ENCODE data around the gene PLCB1.
"Not testable (repeated sequence)": the region's sequence is repeated elsewhere in the genome, so short reads cannot be mapped to it uniquely, and the experiment has no call there.

The PLCB1 gene

GRCh38 chr20:8801686-8802085 lies 669.6 kb downstream of the PLCB1 start:
- no peak for DNase-seq (ENCODE audit: extremely low read depth in 1 of 2, low read depth in 1 of 2)

GRCh38 chr20:8803065-8803464 lies 671.0 kb downstream of the PLCB1 start:
- DNase-seq (ENCODE audit: extremely low read depth in 1 of 2, low read depth in 1 of 2): no peak

GRCh38 chr20:8803941-8804340 lies 671.9 kb downstream of the PLCB1 start:
- no peak for DNase-seq (ENCODE audit: extremely low read depth in 1 of 2, low read depth in 1 of 2)

GRCh38 chr20:8805737-8806442 lies 673.8 kb downstream of the PLCB1 start:
- no peak for DNase-seq (ENCODE audit: extremely low read depth in 1 of 2, low read depth in 1 of 2)

- no peak for DNase-seq (ENCODE audit: extremely low read depth in 1 of 2, low read depth in 1 of 2)
These were observed 675.6 kb downstream of the PLCB1 start for GRCh38 chr20:8807480-8808201.

GRCh38 chr20:8808202-8808535 lies 676.1 kb downstream of the PLCB1 start:
- no peak for DNase-seq (ENCODE audit: extremely low read depth in 1 of 2, low read depth in 1 of 2)

- no peak for DNase-seq (ENCODE audit: extremely low read depth in 1 of 2, low read depth in 1 of 2)
These were observed 677.3 kb downstream of the PLCB1 start for GRCh38 chr20:8809107-8809953.

GRCh38 chr20:8811801-8812594 lies 679.9 kb downstream of the PLCB1 start:
- no peak for DNase-seq (ENCODE audit: extremely low read depth in 1 of 2, low read depth in 1 of 2)

- no peak for DNase-seq (ENCODE audit: extremely low read depth in 1 of 2, low read depth in 1 of 2)
These were observed 680.8 kb downstream of the PLCB1 start for GRCh38 chr20:8812817-8813216.

GRCh38 chr20:8815208-8815607 lies 683.1 kb downstream of the PLCB1 start:
- DNase-seq (ENCODE audit: extremely low read depth in 1 of 2, low read depth in 1 of 2): no peak

- DNase-seq (ENCODE audit: extremely low read depth in 1 of 2, low read depth in 1 of 2): no peak
These were observed 697.2 kb downstream of the PLCB1 start for GRCh38 chr20:8829256-8829655.

- not testable (repeated sequence) for DNase-seq (ENCODE audit: extremely low read depth in 1 of 2, low read depth in 1 of 2)
These were observed 702.2 kb downstream of the PLCB1 start for GRCh38 chr20:8834294-8834693.

GRCh38 chr20:8834851-8835250 lies 702.8 kb downstream of the PLCB1 start:
- DNase-seq (ENCODE audit: extremely low read depth in 1 of 2, low read depth in 1 of 2): no peak

GRCh38 chr20:8837396-8837795 lies 705.3 kb downstream of the PLCB1 start:
- no peak for DNase-seq (ENCODE audit: extremely low read depth in 1 of 2, low read depth in 1 of 2)

- DNase-seq (ENCODE audit: extremely low read depth in 1 of 2, low read depth in 1 of 2): no peak
These were observed 710.5 kb downstream of the PLCB1 start for GRCh38 chr20:8842525-8842924.

GRCh38 chr20:8844179-8844578 lies 712.1 kb downstream of the PLCB1 start:
- DNase-seq (ENCODE audit: extremely low read depth in 1 of 2, low read depth in 1 of 2): no peak

- DNase-seq (ENCODE audit: extremely low read depth in 1 of 2, low read depth in 1 of 2): no peak
These were observed 717.9 kb downstream of the PLCB1 start for GRCh38 chr20:8849990-8850389.

GRCh38 chr20:8851446-8851845 lies 719.4 kb downstream of the PLCB1 start:
- no peak for DNase-seq (ENCODE audit: extremely low read depth in 1 of 2, low read depth in 1 of 2)

GRCh38 chr20:8851919-8852318 lies 719.9 kb downstream of the PLCB1 start:
- not testable (repeated sequence) for DNase-seq (ENCODE audit: extremely low read depth in 1 of 2, low read depth in 1 of 2)

- DNase-seq (ENCODE audit: extremely low read depth in 1 of 2, low read depth in 1 of 2): not testable (repeated sequence)
These were observed 721.1 kb downstream of the PLCB1 start for GRCh38 chr20:8853211-8853610.

GRCh38 chr20:8853805-8854338 lies 721.8 kb downstream of the PLCB1 start:
- no peak for DNase-seq (ENCODE audit: extremely low read depth in 1 of 2, low read depth in 1 of 2)
